Measurements from ENCODE around the gene SEBOX. TPM values are rescaled to one million over a fixed set of nuclear protein-coding genes. Genes with fewer than 3 reads are reported as not detected.

Gene SEBOX
- total and polyA plus RNA-seq, 5 experiments from 2014 or later: not detected

DNA sequence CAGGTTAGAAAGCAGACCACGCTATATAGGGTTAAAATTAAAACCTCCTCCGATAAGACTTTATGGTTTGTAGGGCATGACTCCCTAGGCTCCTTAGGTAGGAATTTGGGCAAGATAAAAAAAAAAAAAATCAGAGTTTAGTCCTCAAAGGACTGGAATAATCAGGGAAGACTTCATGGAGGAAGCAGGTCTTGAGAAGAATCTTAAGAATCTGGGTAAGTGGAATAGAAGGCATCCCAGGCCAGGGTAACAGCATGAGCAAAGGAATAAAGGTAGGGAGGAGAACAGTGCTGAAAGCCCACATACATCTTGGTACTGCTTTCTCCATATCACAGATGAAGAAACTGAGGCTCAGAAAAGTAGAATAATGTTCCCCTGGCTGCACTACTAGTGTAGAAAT is 25.6 kb upstream of the SEBOX start:
- ATAC-seq (no peak), DNase-seq (no peak)
- Mint-ChIP-seq H3K4me1 (peaks cover 3 to 11% (median 10%) of the 10 kb centered on the region in 4 donors), H3K27ac (peak overlapping the region in 1 of 10 donors; percentile 31), H3K36me3 (peaks cover 0 to 67% (median 25%) of the 10 kb centered on the region in 3 donors), H3K27me3 (no peaks in the 10 kb centered on the region), H3K9me3 (no peaks in the 10 kb centered on the region), H3K4me3 (no peak overlapping the region)
- POLR2A ChIA-PET: interaction anchor here (0.7 kb wide), 1 partner anchor 1002 kb away, joined by 3 read pairs; no protein-coding TSS in a partner anchor

DNA sequence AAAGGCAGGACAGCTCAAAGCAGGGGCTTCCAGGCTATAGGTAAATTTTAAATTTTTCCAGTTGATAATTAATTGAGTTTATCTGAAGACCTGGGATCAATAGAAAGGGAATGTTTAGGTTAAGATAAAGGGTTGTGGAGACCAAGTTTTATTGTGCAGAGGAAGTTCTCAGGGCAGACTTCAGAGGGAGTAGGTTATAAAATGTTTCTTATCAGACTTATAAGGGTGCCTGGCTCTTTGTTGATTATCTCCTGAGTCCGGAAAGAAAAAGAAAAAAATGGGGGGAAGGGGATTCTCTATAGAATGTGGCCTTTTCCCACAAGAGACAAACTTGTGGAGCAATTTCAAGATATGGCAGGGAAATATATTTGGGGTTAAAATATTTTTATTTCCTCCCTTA is 25.1 kb upstream of the SEBOX start:
- no peak for ATAC-seq
- Mint-ChIP-seq H3K36me3 (peaks cover 0 to 64% (median 25%) of the 10 kb centered on the region in 3 donors), H3K27ac (peak overlapping the region in 2 of 10 donors; percentile 31 to 46), H3K4me3 (no peak overlapping the region), H3K9me3 (no peaks in the 10 kb centered on the region), H3K4me1 (peaks cover 7 to 15% (median 14%) of the 10 kb centered on the region in 4 donors), H3K27me3 (no peaks in the 10 kb centered on the region)
- POLR2A ChIA-PET: interaction anchor here (2.4 kb wide), 1 partner anchor 17 kb away, joined by 14 read pairs; no protein-coding TSS in a partner anchor
- no peak for DNase-seq

DNA sequence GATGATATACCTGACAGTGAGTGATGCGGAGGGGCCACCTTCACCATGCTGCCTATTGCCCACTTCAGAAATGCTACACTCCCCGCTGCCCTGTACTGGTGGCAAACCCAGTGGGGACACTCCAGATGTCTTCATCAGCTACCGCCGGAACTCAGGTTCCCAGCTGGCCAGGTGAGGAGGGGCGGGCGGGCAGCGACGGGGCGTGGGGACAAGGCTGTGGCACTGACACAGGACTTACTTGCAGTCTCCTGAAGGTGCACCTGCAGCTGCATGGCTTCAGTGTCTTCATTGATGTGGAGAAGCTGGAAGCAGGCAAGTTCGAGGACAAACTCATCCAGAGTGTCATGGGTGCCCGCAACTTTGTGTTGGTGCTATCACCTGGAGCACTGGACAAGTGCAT is 23.1 kb upstream of the SEBOX start:
- Mint-ChIP-seq H3K9me3 (no peaks in the 10 kb centered on the region), H3K27ac (no peak overlapping the region), H3K4me1 (peaks cover 11 to 29% (median 23%) of the 10 kb centered on the region in 4 donors), H3K27me3 (no peaks in the 10 kb centered on the region), H3K4me3 (peak overlapping the region in 1 of 10 donors; percentile 30), H3K36me3 (peaks cover 0 to 47% (median 23%) of the 10 kb centered on the region in 3 donors)
- ATAC-seq: no peak
- DNase-seq: no peak
- POLR2A ChIA-PET: interaction anchor here (0.7 to 2.4 kb wide), 3 partner anchors 15 to 139 kb away, joined by 3 to 14 read pairs (median 5); partner anchors contain the start of gene POLDIP2

DNA sequence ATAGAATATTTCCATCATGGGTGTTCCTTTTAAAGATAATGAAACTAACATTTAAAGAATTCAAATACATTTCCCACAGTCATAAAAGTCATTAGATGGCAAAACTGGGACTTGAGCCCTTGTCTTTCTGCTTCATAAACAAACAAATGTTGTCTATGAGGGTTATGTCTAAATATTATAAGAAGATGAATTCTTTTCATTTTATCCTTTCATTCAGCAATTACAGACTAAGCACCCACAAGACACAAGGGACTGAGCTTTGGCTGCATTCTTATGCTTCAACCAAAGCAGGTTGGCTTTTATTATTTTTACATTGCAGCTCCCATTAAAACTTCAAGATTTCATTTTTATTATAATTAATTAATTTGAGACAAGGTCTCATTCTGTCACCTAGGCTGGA is 21.4 kb upstream of the SEBOX start:
- Mint-ChIP-seq H3K9me3 (no peaks in the 10 kb centered on the region), H3K27me3 (peaks cover 0 to 6% (median 0%) of the 10 kb centered on the region in 5 donors), H3K36me3 (peaks cover 0 to 36% (median 19%) of the 10 kb centered on the region in 3 donors), H3K4me3 (peak overlapping the region in 5 of 10 donors; percentile 4 to 98 (median 93)), H3K4me1 (peaks cover 16 to 38% (median 31%) of the 10 kb centered on the region in 4 donors), H3K27ac (no peak overlapping the region)
- POLR2A ChIA-PET: no interaction called here
- no peak for ATAC-seq
- no peak for DNase-seq

DNA sequence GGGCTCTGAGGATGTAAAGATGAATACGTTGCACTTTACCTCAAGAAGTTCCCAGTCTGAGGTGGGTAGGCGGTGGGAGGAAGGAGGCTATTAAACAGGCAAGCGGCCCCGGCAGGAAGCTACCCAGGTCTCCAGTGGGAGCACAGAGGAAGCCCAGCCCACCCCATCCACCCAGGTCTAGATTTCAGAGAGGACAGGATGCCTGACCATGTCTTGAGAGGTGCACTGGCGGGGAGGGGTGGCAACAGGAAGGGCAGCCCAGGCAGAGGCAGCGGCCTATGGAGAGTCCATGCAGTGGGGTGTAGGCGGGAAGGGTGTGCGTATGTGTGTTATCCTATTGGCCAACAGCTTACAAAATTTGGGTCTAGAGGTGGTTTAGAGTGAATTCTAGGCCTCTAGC is 20.4 kb upstream of the SEBOX start:
- no peaks in the 10 kb centered on the region for H3K9me3 Mint-ChIP-seq
- H3K4me1 Mint-ChIP-seq: peaks cover 19 to 48% (median 33%) of the 10 kb centered on the region in 4 donors
- H3K36me3 Mint-ChIP-seq: peaks cover 0 to 26% (median 13%) of the 10 kb centered on the region in 3 donors
- ATAC-seq (peak; percentile 7 to 24), DNase-seq (no peak)
- peak overlapping the region in 8 of 10 donors; percentile 8 to 92 (median 75) for H3K27ac Mint-ChIP-seq
- H3K4me3 Mint-ChIP-seq: peak overlapping the region; percentile 89 to 98 (median 94)
- POLR2A ChIA-PET: interaction anchor here (1.0 to 2.8 kb wide), 5 partner anchors 13 to 578 kb away, joined by 3 to 22 read pairs (median 12); partner anchors contain the start of genes IFT20, POLDIP2, SARM1 and TNFAIP1
- peaks cover 0 to 8% (median 0%) of the 10 kb centered on the region in 5 donors for H3K27me3 Mint-ChIP-seq

DNA sequence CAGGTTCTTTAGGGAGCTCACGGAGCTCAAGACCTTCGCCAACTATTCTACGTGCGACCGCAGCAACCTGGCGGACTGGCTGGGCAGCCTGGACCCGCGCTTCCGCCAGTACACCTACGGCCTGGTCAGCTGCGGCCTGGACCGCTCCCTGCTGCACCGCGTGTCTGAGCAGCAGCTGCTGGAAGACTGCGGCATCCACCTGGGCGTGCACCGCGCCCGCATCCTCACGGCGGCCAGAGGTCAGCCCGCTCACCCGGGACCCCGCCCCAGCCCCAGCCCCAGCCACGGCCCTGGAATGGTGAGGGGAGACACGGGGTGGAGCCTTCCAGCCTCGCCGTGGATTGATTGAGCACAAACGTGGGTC is 20.0 kb upstream of the SEBOX start:
- H3K27ac Mint-ChIP-seq: peak overlapping the region in 9 of 10 donors; percentile 8 to 91 (median 87)
- peaks cover 19 to 51% (median 36%) of the 10 kb centered on the region in 4 donors for H3K4me1 Mint-ChIP-seq
- no peaks in the 10 kb centered on the region for H3K9me3 Mint-ChIP-seq
- DNase-seq: no peak
- H3K36me3 Mint-ChIP-seq: peaks cover 0 to 24% (median 12%) of the 10 kb centered on the region in 3 donors
- peak; percentile 8 to 11 for ATAC-seq
- H3K27me3 Mint-ChIP-seq: peaks cover 0 to 10% (median 0%) of the 10 kb centered on the region in 5 donors
- POLR2A ChIA-PET: interaction anchor here (0.5 to 2.8 kb wide), 7 partner anchors 13 to 578 kb away, joined by 3 to 22 read pairs (median 7); partner anchors contain the start of genes IFT20, POLDIP2, SARM1 and TNFAIP1
- peak overlapping the region; percentile 89 to 98 (median 94) for H3K4me3 Mint-ChIP-seq

DNA sequence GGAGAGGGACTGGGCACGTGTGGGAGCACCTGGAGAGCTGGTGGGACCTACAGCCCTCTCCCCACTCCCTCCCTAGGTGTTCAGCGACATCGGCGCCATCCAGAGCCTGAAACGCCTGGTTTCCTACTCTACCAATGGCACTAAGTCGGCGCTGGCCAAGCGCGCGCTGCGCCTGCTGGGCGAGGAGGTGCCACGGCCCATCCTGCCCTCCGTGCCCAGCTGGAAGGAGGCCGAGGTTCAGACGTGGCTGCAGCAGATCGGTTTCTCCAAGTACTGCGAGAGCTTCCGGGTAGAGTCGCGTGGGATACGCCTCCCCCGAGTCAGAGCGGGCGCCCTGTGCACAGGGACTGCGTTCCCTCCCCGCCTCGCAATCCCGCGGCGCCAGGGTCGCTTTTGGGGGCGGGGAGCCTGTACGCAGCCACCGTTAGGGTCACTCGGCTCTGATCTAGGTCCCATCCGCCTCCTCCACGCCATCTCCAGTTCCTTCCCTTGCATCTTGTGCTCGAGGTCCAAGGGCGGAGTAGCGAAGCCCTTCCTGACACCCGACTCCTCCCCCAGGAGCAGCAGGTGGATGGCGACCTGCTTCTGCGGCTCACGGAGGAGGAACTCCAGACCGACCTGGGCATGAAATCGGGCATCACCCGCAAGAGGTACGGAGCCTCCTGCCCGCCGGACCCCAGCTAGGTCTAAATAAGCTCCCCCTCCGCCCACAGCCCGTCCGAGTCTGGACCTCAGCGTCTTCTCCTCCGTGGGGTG is 19.5 kb upstream of the SEBOX start:
- Mint-ChIP-seq H3K36me3 (peaks cover 0 to 18% (median 7%) of the 10 kb centered on the region in 3 donors), H3K4me3 (peak overlapping the region; percentile 89 to 98 (median 94)), H3K27me3 (peaks cover 0 to 10% (median 0%) of the 10 kb centered on the region in 5 donors), H3K4me1 (peaks cover 19 to 51% (median 36%) of the 10 kb centered on the region in 4 donors), H3K9me3 (no peaks in the 10 kb centered on the region), H3K27ac (peak overlapping the region; percentile 8 to 91 (median 86))
- ATAC-seq (peak; percentile 90 to 94), DNase-seq (peak; percentile 40 to 75 (median 48))
- POLR2A ChIA-PET: interaction anchor here (0.5 to 2.8 kb wide), 11 partner anchors 8 to 577 kb away, joined by 3 to 22 read pairs (median 4); partner anchors contain the start of genes IFT20, POLDIP2, SARM1 and TNFAIP1

DNA sequence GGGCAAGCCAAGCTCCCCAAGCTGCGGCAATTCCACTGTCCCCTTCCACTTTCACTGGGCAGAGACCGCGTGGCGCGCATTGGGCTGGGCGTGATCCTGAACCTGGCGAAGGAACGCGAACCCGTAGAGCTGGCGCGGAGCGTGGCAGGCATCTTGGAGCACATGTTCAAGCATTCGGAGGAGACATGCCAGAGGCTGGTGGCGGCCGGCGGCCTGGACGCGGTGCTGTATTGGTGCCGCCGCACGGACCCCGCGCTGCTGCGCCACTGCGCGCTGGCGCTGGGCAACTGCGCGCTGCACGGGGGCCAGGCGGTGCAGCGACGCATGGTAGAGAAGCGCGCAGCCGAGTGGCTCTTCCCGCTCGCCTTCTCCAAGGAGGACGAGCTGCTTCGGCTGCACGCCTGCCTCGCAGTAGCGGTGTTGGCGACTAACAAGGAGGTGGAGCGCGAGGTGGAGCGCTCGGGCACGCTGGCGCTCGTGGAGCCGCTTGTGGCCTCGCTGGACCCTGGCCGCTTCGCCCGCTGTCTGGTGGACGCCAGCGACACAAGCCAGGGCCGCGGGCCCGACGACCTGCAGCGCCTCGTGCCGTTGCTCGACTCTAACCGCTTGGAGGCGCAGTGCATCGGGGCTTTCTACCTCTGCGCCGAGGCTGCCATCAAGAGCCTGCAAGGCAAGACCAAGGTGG is 16.3 kb upstream of the SEBOX start:
- H3K9me3 Mint-ChIP-seq: no peaks in the 10 kb centered on the region
- POLR2A ChIA-PET: interaction anchor here (0.5 to 0.6 kb wide), 2 partner anchors 15 to 52 kb away, joined by 3 read pairs; no protein-coding TSS in a partner anchor
- H3K27ac Mint-ChIP-seq: peak overlapping the region in 1 of 10 donors; percentile 52
- peaks cover 0 to 10% (median 0%) of the 10 kb centered on the region in 5 donors for H3K27me3 Mint-ChIP-seq
- no peak for DNase-seq
- H3K4me1 Mint-ChIP-seq: peaks cover 18 to 44% (median 32%) of the 10 kb centered on the region in 4 donors
- H3K36me3 Mint-ChIP-seq: peaks cover 0 to 5% (median 5%) of the 10 kb centered on the region in 3 donors
- peak overlapping the region in 6 of 10 donors; percentile 2 to 67 (median 54) for H3K4me3 Mint-ChIP-seq
- ATAC-seq: no peak

- POLR2A ChIA-PET: interaction anchor here (0.5 kb wide), 1 partner anchor 14 kb away, joined by 3 read pairs; no protein-coding TSS in a partner anchor
- peaks cover 0 to 5% (median 5%) of the 10 kb centered on the region in 3 donors for H3K36me3 Mint-ChIP-seq
- peaks cover 0 to 10% (median 0%) of the 10 kb centered on the region in 5 donors for H3K27me3 Mint-ChIP-seq
- H3K4me1 Mint-ChIP-seq: peaks cover 15 to 36% (median 23%) of the 10 kb centered on the region in 4 donors
- peak overlapping the region in 1 of 10 donors; percentile 50 for H3K27ac Mint-ChIP-seq
- no peak for ATAC-seq
- peak in 1 of 10 donors; percentile 26 for DNase-seq
- H3K4me3 Mint-ChIP-seq: peak overlapping the region in 3 of 10 donors; percentile 15 to 55 (median 41)
- H3K9me3 Mint-ChIP-seq: no peaks in the 10 kb centered on the region
Observed at GRCh38 chr17:28379814-28380801, 15.1 kb upstream of the SEBOX start.

- Mint-ChIP-seq H3K4me1 (peaks cover 12 to 25% (median 23%) of the 10 kb centered on the region in 4 donors), H3K4me3 (peak overlapping the region; percentile 68 to 86 (median 74)), H3K36me3 (peaks cover 0 to 4% (median 3%) of the 10 kb centered on the region in 3 donors), H3K27me3 (no peaks in the 10 kb centered on the region), H3K27ac (peak overlapping the region in 7 of 10 donors; percentile 34 to 94 (median 62)), H3K9me3 (no peaks in the 10 kb centered on the region)
- ATAC-seq: no peak
- DNase-seq: peak in 1 of 10 donors; percentile 34
- POLR2A ChIA-PET: interaction anchor here (0.6 to 4.9 kb wide), 5 partner anchors 11 to 67 kb away, joined by 4 to 29 read pairs (median 14); partner anchors contain the start of genes IFT20, POLDIP2 and TNFAIP1
Observed at GRCh38 chr17:28372945-28373274, 7.9 kb upstream of the SEBOX start.
